Fibroblast of lung (primary cell): ENCODE results near the gene FOSL2. TPM values are rescaled to one million over a fixed set of nuclear protein-coding genes. Genes with fewer than 3 reads are reported as not detected.
A peak's percentile ranks its signal among the peaks of the same experiment; 100 is the strongest.

Experiments
- DNase-seq, 2 donors: peaks; one replicate each; pipeline versions ENCODE4 v3.0.0 to v3.0.0-alpha.2; 2010; ENCODE audit warnings: low read depth in 2 of 2
- H2AFZ ChIP-seq: 2 replicates; pipeline ENCODE4 v1.5.1; 2012; ENCODE audit warnings: low read length, control low read depth, inconsistent platforms
- H3K27ac ChIP-seq: 2 replicates; pipeline ENCODE4 v1.5.1; 2011; ENCODE audit warnings: low read length, control low read depth; ENCODE audit not compliant: insufficient read depth
- H3K27me3 ChIP-seq: 2 replicates; pipeline ENCODE4 v1.5.1; 2011; ENCODE audit warnings: mild to moderate bottlenecking, low read length; ENCODE audit not compliant: control insufficient read depth, insufficient read depth
- H3K36me3 ChIP-seq: 2 replicates; pipeline ENCODE4 v1.5.1; 2011; ENCODE audit warnings: low read length; ENCODE audit not compliant: control insufficient read depth, insufficient read depth
- H3K4me1 ChIP-seq: 2 replicates; pipeline ENCODE4 v1.5.1; 2011; ENCODE audit warnings: low read length; ENCODE audit not compliant: control insufficient read depth, insufficient read depth; ENCODE audit errors: extremely low read depth
- H3K4me2 ChIP-seq: 2 replicates; pipeline ENCODE4 v1.5.1; 2011; ENCODE audit warnings: low read length, control low read depth; ENCODE audit not compliant: insufficient read depth; ENCODE audit errors: extremely low read depth
- H3K4me3 ChIP-seq, 4 experiments: fragments of 200-600 bp in 1 of 4; sonication (generic) in 1 of 4; replicated peaks in 1 of 4; 2 replicates each; pipeline ENCODE4 v1.5.1; 2011 to 2016; ENCODE audit warnings: low read length in 4 of 4, low read depth in 3 of 4, mild to moderate bottlenecking in 3 of 4, control low read depth in 2 of 4, inconsistent platforms in 1 of 4, mixed read lengths in 1 of 4; ENCODE audit not compliant: insufficient read depth in 1 of 4; ENCODE audit errors: control extremely low read depth in 1 of 4
- H3K79me2 ChIP-seq: 2 replicates; pipeline ENCODE4 v1.5.1; 2012; ENCODE audit warnings: mild to moderate bottlenecking, low read length, inconsistent platforms; ENCODE audit not compliant: control insufficient read depth, insufficient read depth
- H3K9ac ChIP-seq: 2 replicates; pipeline ENCODE4 v1.5.1; 2011; ENCODE audit warnings: mild to moderate bottlenecking, low read length, control low read depth; ENCODE audit not compliant: insufficient read depth
- H3K9me3 ChIP-seq: 2 replicates; pipeline ENCODE4 v1.5.1; 2012; ENCODE audit warnings: low read depth, low read length; ENCODE audit not compliant: control insufficient read depth, insufficient read depth
- H4K20me1 ChIP-seq: 2 replicates; pipeline ENCODE4 v1.5.1; 2011; ENCODE audit warnings: low read length; ENCODE audit not compliant: control insufficient read depth, insufficient read depth; ENCODE audit errors: extremely low read depth
- CTCF ChIP-seq, 2 donors: IDR thresholded peaks in 1 of 2; conservative IDR thresholded peaks in 1 of 2; 1 replicate in 1 of 2; 2 replicates in 1 of 2; pipeline ENCODE4 v1.5.1; 2011 to 2012; ENCODE audit warnings: low read length in 2 of 2, control low read depth in 1 of 2, inconsistent platforms in 1 of 2, low read depth in 1 of 2, mild to moderate bottlenecking in 1 of 2
- EZH2 ChIP-seq: IDR thresholded peaks from 2 replicates; pipeline ENCODE4 v1.5.1; 2012; ENCODE audit warnings: low read length, control low read depth, mild to moderate bottlenecking; ENCODE audit errors: missing control alignments
- polyA plus RNA-seq, 2 donors: library from polyadenylated mRNA; depleted of rRNA in 1 of 2; stranded (reverse) in 1 of 2; unstranded in 1 of 2; fragments of >200 nt; gene quantifications; 2 replicates each; pipeline ENCODE4 v1.2.1, GENCODE V29; 2011 to 2012; ENCODE audit warnings: missing spikeins in 1 of 2
- total RNA-seq: library from RNA; depleted of rRNA; stranded (reverse); fragments of >200 nt; gene quantifications from 2 replicates; pipeline ENCODE4 v1.2.1, GENCODE V29; 2014

The FOSL2 gene
- total and polyA plus RNA-seq, 2 donors (not counting 1 experiment from before 2014, with no cell fraction given), result 58.9 to 83.6 TPM

- Histone ChIP-seq H4K20me1 (no peaks in the 10 kb centered on the region), H3K27ac (no peak overlapping the region), H3K36me3 (no peaks in the 10 kb centered on the region), H2AFZ (no peak overlapping the region), H3K4me1 (no peaks in the 10 kb centered on the region), H3K79me2 (no peaks in the 10 kb centered on the region), H3K4me3 (no peak overlapping the region), H3K27me3 (no peaks in the 10 kb centered on the region), H3K9ac (no peak overlapping the region), H3K4me2 (no peak overlapping the region), H3K9me3 (no peaks in the 10 kb centered on the region)
- TF ChIP-seq EZH2 (no peak), CTCF (conservative IDR thresholded peaks at IDR 0.05 in 1 of 2, IDR thresholded peaks at IDR 0.05 in 1 of 2; ENCODE audit: low read depth in 1 of 2, low read length in 2 of 2) (no peak)
- no peak for DNase-seq
These were observed 29.6 kb upstream of the FOSL2 start for GRCh38 chr2:28362991-28363521.

GRCh38 chr2:28363686-28364280 is 28.9 kb upstream of the FOSL2 start:
- Histone ChIP-seq H3K4me1 (no peaks in the 10 kb centered on the region), H3K4me2 (no peak overlapping the region), H3K9me3 (no peaks in the 10 kb centered on the region), H3K27ac (no peak overlapping the region), H3K79me2 (no peaks in the 10 kb centered on the region), H3K9ac (no peak overlapping the region), H4K20me1 (no peaks in the 10 kb centered on the region), H3K27me3 (no peaks in the 10 kb centered on the region), H3K4me3 (no peak overlapping the region), H2AFZ (no peak overlapping the region), H3K36me3 (no peaks in the 10 kb centered on the region)
- DNase-seq, result no peak
- no peak for TF ChIP-seq EZH2

- Histone ChIP-seq H3K9me3 (no peaks in the 10 kb centered on the region), H3K4me3 (no peak overlapping the region), H3K4me2 (no peak overlapping the region), H3K36me3 (no peaks in the 10 kb centered on the region), H3K79me2 (no peaks in the 10 kb centered on the region), H3K27ac (no peak overlapping the region), H3K27me3 (no peaks in the 10 kb centered on the region), H4K20me1 (no peaks in the 10 kb centered on the region), H2AFZ (no peak overlapping the region), H3K9ac (no peak overlapping the region), H3K4me1 (no peaks in the 10 kb centered on the region)
- peak in 1 of 2 donors; percentile 37 for DNase-seq
- TF ChIP-seq EZH2 (no peak), CTCF (conservative IDR thresholded peaks at IDR 0.05 in 1 of 2, IDR thresholded peaks at IDR 0.05 in 1 of 2; ENCODE audit: low read depth in 1 of 2, low read length in 2 of 2) (no peak)
These were observed 28.0 kb upstream of the FOSL2 start for GRCh38 chr2:28364610-28365009.
